Ascending aorta (tissue), 2 donors: Measurements from ENCODE around the gene DUSP18. TPM values are rescaled to one million over a fixed set of nuclear protein-coding genes. Genes with fewer than 3 reads are reported as not detected.

Source experiments
- DNase-seq, 2 donors: peaks; one replicate each; pipeline ENCODE4 v3.0.0-alpha.2; 2019; ENCODE audit warnings: low spot score in 2 of 2
- H3K27ac ChIP-seq, 2 donors: fragments of 200-600 bp; sonication (generic); one replicate each; pipeline ENCODE4 v1.5.1; 2016 to 2017; ENCODE audit warnings: mild to moderate bottlenecking in 1 of 2
- H3K27me3 ChIP-seq: fragments of 200-600 bp; sonication (generic); one replicate; pipeline ENCODE4 v1.5.1; 2017
- H3K36me3 ChIP-seq, 2 donors: fragments of 200-600 bp; sonication (generic); one replicate each; pipeline ENCODE4 v1.5.1; 2016
- H3K4me1 ChIP-seq, 2 donors: fragments of 200-600 bp; sonication (generic); one replicate each; pipeline ENCODE4 v1.5.1; 2016 to 2017; ENCODE audit warnings: mild to moderate bottlenecking in 1 of 2
- H3K4me3 ChIP-seq, 2 donors: fragments of 200-600 bp; sonication (generic); one replicate each; pipeline ENCODE4 v1.5.1; 2016 to 2017; ENCODE audit warnings: mild to moderate bottlenecking in 1 of 2
- H3K9me3 ChIP-seq, 2 donors: fragments of 200-600 bp; sonication (generic); one replicate each; pipeline ENCODE4 v1.5.1; 2016
- CTCF ChIP-seq, 3 experiments: fragments of 200-600 bp in 2 of 3; fragments of 450-650 bp in 1 of 3; sonication (generic) in 2 of 3; IDR thresholded peaks; one replicate each; pipeline ENCODE4 v1.5.1; 2016 to 2019; ENCODE audit warnings: antibody characterized with exemption in 3 of 3, mild to moderate bottlenecking in 1 of 3, moderate library complexity in 1 of 3
- intact Hi-C: fragments of 100-400 bp; cut with DNase I; formaldehyde crosslinking; loops from one replicate; pipeline ENCODE4 v1.15.1; 2023
- total RNA-seq: library from RNA; depleted of rRNA; stranded (reverse); fragments of >200 nt; gene quantifications from one replicate; pipeline ENCODE4 v1.1.0, GENCODE V29; 2016

The DUSP18 gene
- total RNA-seq, 1 donor from 2014 or later: 0.21 TPM

DNA sequence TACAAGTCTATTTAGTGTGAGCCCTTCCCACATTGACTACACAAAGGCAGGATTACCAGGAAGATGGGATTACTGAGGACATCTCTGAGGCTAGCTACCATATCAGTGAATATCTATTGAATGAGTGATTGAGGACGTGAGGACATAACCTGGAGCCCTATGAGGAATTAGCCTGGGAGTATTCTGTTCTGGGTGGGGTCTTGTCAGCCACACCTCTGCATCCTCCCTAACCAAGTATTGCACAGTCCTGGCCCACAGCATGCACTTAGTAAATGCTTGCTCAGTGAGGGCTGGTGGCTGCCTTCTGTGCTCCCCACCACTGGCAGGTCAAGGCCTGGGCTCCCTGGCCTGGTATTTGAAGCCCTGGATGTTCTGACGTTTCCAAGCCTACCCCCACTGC is 14.8 kb downstream of the DUSP18 start:
- H3K9me3 ChIP-seq: no peaks in the 10 kb centered on the region
- no peaks in the 10 kb centered on the region for H3K27me3 ChIP-seq
- no peak overlapping the region for H3K4me3 ChIP-seq
- no peak for DNase-seq
- no peaks in the 10 kb centered on the region for H3K4me1 ChIP-seq
- no peak overlapping the region for H3K27ac ChIP-seq
- H3K36me3 ChIP-seq: peaks cover 0 to 3% of the 10 kb centered on the region in 2 donors
- intact Hi-C loops: no loop called here
- no peak for TF ChIP-seq CTCF (IDR thresholded peaks at IDR 0.05)

GRCh38 chr22:30650508-30651116 is 17.1 kb downstream of the DUSP18 start:
- Histone ChIP-seq H3K4me1 (no peaks in the 10 kb centered on the region), H3K9me3 (no peaks in the 10 kb centered on the region), H3K27me3 (no peaks in the 10 kb centered on the region), H3K4me3 (no peak overlapping the region), H3K36me3 (peaks cover 0 to 9% of the 10 kb centered on the region in 2 donors), H3K27ac (no peak overlapping the region)
- intact Hi-C loops: no loop called here
- TF ChIP-seq CTCF (IDR thresholded peaks at IDR 0.05): no peak
- no peak for DNase-seq

DNA sequence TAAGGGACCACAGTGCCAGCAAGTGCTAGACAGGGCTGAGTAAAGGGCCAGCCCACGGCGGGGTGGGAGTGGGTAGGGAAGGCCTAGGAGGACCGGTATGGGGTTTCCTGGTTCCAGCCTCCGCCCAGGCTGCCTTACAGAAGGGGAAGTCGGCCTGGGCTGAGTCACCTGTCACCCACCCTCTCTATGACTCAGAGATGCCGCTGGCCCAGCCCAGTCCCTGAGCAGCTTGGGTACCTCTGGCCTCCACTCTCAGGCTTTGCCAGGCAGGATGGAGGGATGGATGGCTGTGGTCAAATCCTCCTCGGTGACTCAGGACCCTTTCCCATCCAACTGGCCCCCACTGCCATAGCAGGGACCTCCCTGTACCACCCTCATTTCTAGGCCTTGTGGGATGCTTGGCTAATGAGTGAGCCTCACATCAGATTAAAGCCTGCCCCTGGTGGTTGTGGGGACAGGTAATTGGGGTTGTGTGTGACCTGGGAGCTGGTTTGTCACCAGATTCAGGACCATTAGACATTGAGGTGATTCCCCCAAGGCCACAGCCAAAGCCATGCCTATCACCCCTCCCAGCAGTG is 18.2 kb downstream of the DUSP18 start:
- no peak for TF ChIP-seq CTCF (IDR thresholded peaks at IDR 0.05)
- DNase-seq: peak; percentile 27 to 80
- Histone ChIP-seq H3K4me3 (no peak overlapping the region), H3K4me1 (no peaks in the 10 kb centered on the region), H3K27me3 (no peaks in the 10 kb centered on the region), H3K36me3 (peaks cover 0 to 9% of the 10 kb centered on the region in 2 donors), H3K27ac (peak overlapping the region in 1 of 2 donors; percentile 34), H3K9me3 (no peaks in the 10 kb centered on the region)
- intact Hi-C loops: no loop called here

DNA sequence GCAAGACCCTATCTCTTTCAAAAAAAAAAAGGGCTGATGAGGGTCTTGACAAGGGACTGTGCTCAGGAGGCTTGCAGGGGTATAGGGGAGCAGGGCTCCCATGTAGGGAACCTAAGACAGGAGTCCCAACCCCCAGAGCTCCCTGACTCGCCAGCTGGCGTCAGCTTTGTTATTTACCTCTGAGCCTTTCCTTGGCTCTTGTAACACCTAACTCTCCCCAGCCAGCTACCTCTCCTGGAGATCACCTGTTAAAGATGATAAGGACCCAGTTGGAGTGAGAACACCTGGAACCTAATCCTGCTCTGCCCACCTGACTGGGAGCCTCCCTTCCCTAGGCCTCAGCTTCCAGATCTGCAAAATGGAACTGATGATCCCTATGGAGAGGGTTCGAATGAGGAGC is 18.9 kb downstream of the DUSP18 start:
- intact Hi-C loops: no loop called here
- Histone ChIP-seq H3K9me3 (no peaks in the 10 kb centered on the region), H3K36me3 (peaks cover 0 to 6% of the 10 kb centered on the region in 2 donors), H3K4me1 (no peaks in the 10 kb centered on the region), H3K4me3 (no peak overlapping the region), H3K27me3 (no peaks in the 10 kb centered on the region), H3K27ac (peak overlapping the region in 1 of 2 donors; percentile 34)
- DNase-seq: no peak
- TF ChIP-seq CTCF (IDR thresholded peaks at IDR 0.05): no peak

DNA sequence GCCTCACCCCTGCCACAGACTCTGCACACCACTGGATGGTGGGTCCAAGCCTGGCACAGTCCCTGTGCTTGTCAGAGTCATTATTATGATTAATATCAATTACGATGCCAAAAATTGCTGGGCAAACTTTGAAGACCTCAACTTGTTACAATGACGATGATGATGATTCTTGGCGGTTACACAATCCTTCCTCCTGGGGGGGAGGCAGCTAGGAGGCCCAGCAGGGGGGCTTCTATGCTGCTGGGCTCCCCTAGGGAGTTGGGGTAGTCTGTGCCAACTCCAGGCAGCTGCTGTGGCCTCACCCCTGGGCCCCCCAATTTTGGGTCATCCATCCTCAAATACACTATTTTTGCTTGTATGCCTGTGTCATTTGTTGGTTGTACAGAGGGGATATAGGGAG is 20.1 kb downstream of the DUSP18 start:
- Histone ChIP-seq H3K36me3 (peaks cover 0 to 6% of the 10 kb centered on the region in 2 donors), H3K4me3 (no peak overlapping the region), H3K4me1 (no peaks in the 10 kb centered on the region), H3K27me3 (no peaks in the 10 kb centered on the region), H3K27ac (no peak overlapping the region), H3K9me3 (no peaks in the 10 kb centered on the region)
- no peak for TF ChIP-seq CTCF (IDR thresholded peaks at IDR 0.05)
- DNase-seq: no peak
- intact Hi-C loops: no loop called here
